ES-I3 (cell line): ENCODE measurements around the gene PRR13.

Source experiments
- H3K36me3 ChIP-seq: 2 replicates; pipeline ENCODE4 v1.6.1; 2013; ENCODE audit warnings: mild to moderate bottlenecking, low read length, control low read depth, moderate library complexity; ENCODE audit not compliant: insufficient read depth
- H3K4me1 ChIP-seq: 2 replicates; pipeline ENCODE4 v1.6.1; 2013; ENCODE audit warnings: mild to moderate bottlenecking, control low read depth, low read length; ENCODE audit not compliant: insufficient read depth
- H3K9ac ChIP-seq: 2 replicates; pipeline ENCODE4 v1.6.1; 2013; ENCODE audit warnings: low read depth, mild to moderate bottlenecking, low read length, moderate library complexity
- H3K9me3 ChIP-seq: 2 replicates; pipeline ENCODE4 v1.6.1; 2013; ENCODE audit warnings: mild to moderate bottlenecking, low read length, moderate library complexity; ENCODE audit not compliant: control insufficient read depth, insufficient read depth

The PRR13 gene

GRCh38 chr12:53453953-53454640 lies 12.6 kb downstream of the PRR13 start:
- no peaks in the 10 kb centered on the region for H3K9me3 ChIP-seq
- H3K4me1 ChIP-seq = peaks cover 7% of the 10 kb centered on the region; the same call in 1 of the 2 replicates
- peaks cover 51% of the 10 kb centered on the region for H3K36me3 ChIP-seq
- H3K9ac ChIP-seq = 0 out of 2 replicates have a peak overlapping the region, but pooled peaks have one; percentile 97

GRCh38 chr12:53454707-53455106 lies 13.2 kb downstream of the PRR13 start:
- peaks cover 7% of the 10 kb centered on the region; the same call in 1 of the 2 replicates for H3K4me1 ChIP-seq
- H3K9ac ChIP-seq = no peak overlapping the region
- H3K9me3 ChIP-seq = no peaks in the 10 kb centered on the region
- peaks cover 58% of the 10 kb centered on the region for H3K36me3 ChIP-seq

GRCh38 chr12:53456654-53457366 lies 15.3 kb downstream of the PRR13 start:
- Histone ChIP-seq H3K36me3 (peaks cover 75% of the 10 kb centered on the region), H3K9ac (no peak overlapping the region), H3K9me3 (no peaks in the 10 kb centered on the region), H3K4me1 (peaks cover 7% of the 10 kb centered on the region; the same call in 1 of the 2 replicates)

- Histone ChIP-seq H3K9me3 (no peaks in the 10 kb centered on the region), H3K36me3 (peaks cover 85% of the 10 kb centered on the region), H3K4me1 (peaks cover 9% of the 10 kb centered on the region; the same call in 1 of the 2 replicates), H3K9ac (no peak overlapping the region)
Measured at GRCh38 chr12:53459097-53459496, 17.6 kb downstream of the PRR13 start.

- peaks cover 8% of the 10 kb centered on the region; the same call in 1 of the 2 replicates for H3K4me1 ChIP-seq
- no peaks in the 10 kb centered on the region for H3K9me3 ChIP-seq
- H3K36me3 ChIP-seq = peaks cover 85% of the 10 kb centered on the region
- H3K9ac ChIP-seq = no peak overlapping the region
Measured at GRCh38 chr12:53461059-53461458, 19.5 kb downstream of the PRR13 start.

- Histone ChIP-seq H3K9ac (no peak overlapping the region), H3K36me3 (peaks cover 87% of the 10 kb centered on the region), H3K9me3 (no peaks in the 10 kb centered on the region), H3K4me1 (peaks cover 8% of the 10 kb centered on the region; the same call in 1 of the 2 replicates)
Measured at GRCh38 chr12:53461591-53461990, 20.1 kb downstream of the PRR13 start.

GRCh38 chr12:53462935-53463334 lies 21.4 kb downstream of the PRR13 start:
- Histone ChIP-seq H3K4me1 (peaks cover 8% of the 10 kb centered on the region; the same call in 1 of the 2 replicates), H3K36me3 (peaks cover 86% of the 10 kb centered on the region), H3K9ac (no peak overlapping the region), H3K9me3 (no peaks in the 10 kb centered on the region)

GRCh38 chr12:53463802-53464560 lies 22.4 kb downstream of the PRR13 start:
- Histone ChIP-seq H3K9ac (no peak overlapping the region), H3K4me1 (peaks cover 8% of the 10 kb centered on the region; the same call in 1 of the 2 replicates), H3K36me3 (peaks cover 86% of the 10 kb centered on the region), H3K9me3 (no peaks in the 10 kb centered on the region)

GRCh38 chr12:53464685-53465418 lies 23.3 kb downstream of the PRR13 start:
- H3K9me3 ChIP-seq = no peaks in the 10 kb centered on the region
- peaks cover 86% of the 10 kb centered on the region for H3K36me3 ChIP-seq
- H3K4me1 ChIP-seq = peaks cover 8% of the 10 kb centered on the region; the same call in 1 of the 2 replicates
- no peak overlapping the region for H3K9ac ChIP-seq

- Histone ChIP-seq H3K9me3 (no peaks in the 10 kb centered on the region), H3K9ac (no peak overlapping the region), H3K4me1 (peaks cover 8% of the 10 kb centered on the region; the same call in 1 of the 2 replicates), H3K36me3 (peaks cover 87% of the 10 kb centered on the region)
Measured at GRCh38 chr12:53465679-53466078, 24.1 kb downstream of the PRR13 start.

GRCh38 chr12:53466640-53467039 lies 25.1 kb downstream of the PRR13 start:
- H3K9ac ChIP-seq = no peak overlapping the region

GRCh38 chr12:53467082-53467481 lies 25.5 kb downstream of the PRR13 start:
- peaks cover 8% of the 10 kb centered on the region; the same call in 1 of the 2 replicates for H3K4me1 ChIP-seq
- peaks cover 87% of the 10 kb centered on the region for H3K36me3 ChIP-seq
- H3K9ac ChIP-seq = no peak overlapping the region
- H3K9me3 ChIP-seq = no peaks in the 10 kb centered on the region

More at GRCh38 chr12:53466640-53467039, 25.1 kb downstream of the PRR13 start:
- Histone ChIP-seq H3K4me1 (peaks cover 8% of the 10 kb centered on the region; the same call in 1 of the 2 replicates), H3K36me3 (peaks cover 86% of the 10 kb centered on the region), H3K9me3 (no peaks in the 10 kb centered on the region)

GRCh38 chr12:53467880-53468279 lies 26.3 kb downstream of the PRR13 start:
- peaks cover 12% of the 10 kb centered on the region; the same call in 1 of the 2 replicates for H3K4me1 ChIP-seq
- H3K9me3 ChIP-seq = no peaks in the 10 kb centered on the region
- H3K36me3 ChIP-seq = peaks cover 87% of the 10 kb centered on the region
- H3K9ac ChIP-seq = no peak overlapping the region
